ENCODE measurements around the gene ZDHHC22. TPM values are rescaled to one million over a fixed set of nuclear protein-coding genes. Genes with fewer than 3 reads are reported as not detected.

Gene ZDHHC22
- total and polyA plus RNA-seq, 5 experiments from 2014 or later, result not detected

DNA sequence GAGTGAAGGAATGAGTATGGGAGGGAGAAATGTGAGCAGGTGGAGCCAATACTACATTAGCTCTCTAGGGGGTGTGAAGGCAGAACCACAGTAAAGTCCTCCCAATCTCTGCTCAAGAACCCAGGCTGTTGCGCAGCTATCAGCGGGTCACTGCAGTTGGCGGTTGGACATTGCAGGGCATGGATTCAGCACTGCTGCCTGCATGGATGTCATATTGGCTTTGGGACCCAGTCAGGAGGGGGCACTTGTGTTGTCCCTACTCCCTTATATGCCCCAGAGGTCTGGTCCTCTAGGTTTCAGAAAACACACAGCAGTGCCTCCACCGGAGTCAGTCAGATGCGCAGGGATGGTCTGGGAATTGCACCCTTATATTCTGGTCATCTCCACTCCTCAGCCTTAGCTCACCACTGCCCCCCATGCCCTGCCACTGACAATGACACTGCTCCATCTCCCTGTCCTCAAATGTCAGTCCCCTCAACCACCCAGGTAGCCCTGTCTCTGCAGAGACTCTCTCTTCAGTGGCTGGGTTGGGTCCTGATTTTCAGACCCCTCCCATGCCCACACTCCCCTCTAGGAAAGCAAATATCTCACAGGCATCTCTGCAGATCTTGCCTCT, 9.6 kb downstream of the ZDHHC22 start:
- no peak overlapping the region for H3K4me3 Mint-ChIP-seq
- no peak for DNase-seq
- peaks cover 37 to 93% (median 73%) of the 10 kb centered on the region in 5 donors for H3K27me3 Mint-ChIP-seq
- peaks cover 0 to 7% (median 5%) of the 10 kb centered on the region in 4 donors for H3K4me1 Mint-ChIP-seq
- no peak for ATAC-seq
- no peak overlapping the region for H3K27ac Mint-ChIP-seq
- POLR2A ChIA-PET, result no interaction called here
- H3K9me3 Mint-ChIP-seq, result peaks cover 0 to 16% (median 0%) of the 10 kb centered on the region in 9 donors
- peaks cover 0 to 7% (median 7%) of the 10 kb centered on the region in 3 donors for H3K36me3 Mint-ChIP-seq

GRCh38 chr14:77131206-77131605, 10.4 kb downstream of the ZDHHC22 start:
- DNase-seq, result no peak
- Mint-ChIP-seq H3K4me3 (no peak overlapping the region), H3K4me1 (peaks cover 0 to 7% (median 5%) of the 10 kb centered on the region in 4 donors), H3K27me3 (peaks cover 42 to 93% (median 72%) of the 10 kb centered on the region in 5 donors), H3K9me3 (peaks cover 0 to 16% (median 0%) of the 10 kb centered on the region in 9 donors), H3K27ac (no peak overlapping the region), H3K36me3 (peaks cover 0 to 7% (median 7%) of the 10 kb centered on the region in 3 donors)
- POLR2A ChIA-PET, result no interaction called here
- ATAC-seq, result no peak

- DNase-seq, result no peak
- ATAC-seq, result no peak
- peaks cover 0 to 16% (median 0%) of the 10 kb centered on the region in 9 donors for H3K9me3 Mint-ChIP-seq
- peaks cover 42 to 95% (median 77%) of the 10 kb centered on the region in 5 donors for H3K27me3 Mint-ChIP-seq
- no peak overlapping the region for H3K4me3 Mint-ChIP-seq
- H3K27ac Mint-ChIP-seq, result no peak overlapping the region
- POLR2A ChIA-PET, result no interaction called here
- peaks cover 0 to 7% (median 7%) of the 10 kb centered on the region in 3 donors for H3K36me3 Mint-ChIP-seq
- peaks cover 3 to 11% (median 9%) of the 10 kb centered on the region in 4 donors for H3K4me1 Mint-ChIP-seq
Observed at GRCh38 chr14:77130386-77130785, 11.2 kb downstream of the ZDHHC22 start.

GRCh38 chr14:77128414-77128891, 13.1 kb downstream of the ZDHHC22 start:
- H3K4me3 Mint-ChIP-seq, result no peak overlapping the region
- peaks cover 0 to 3% (median 0%) of the 10 kb centered on the region in 3 donors for H3K36me3 Mint-ChIP-seq
- H3K9me3 Mint-ChIP-seq, result peaks cover 0 to 8% (median 0%) of the 10 kb centered on the region in 9 donors
- H3K27me3 Mint-ChIP-seq, result peaks cover 35 to 86% (median 66%) of the 10 kb centered on the region in 5 donors
- ATAC-seq (no peak), DNase-seq (no peak)
- no peak overlapping the region for H3K27ac Mint-ChIP-seq
- H3K4me1 Mint-ChIP-seq, result peaks cover 8 to 19% (median 14%) of the 10 kb centered on the region in 4 donors
- POLR2A ChIA-PET, result no interaction called here

- peaks cover 0 to 3% (median 2%) of the 10 kb centered on the region in 3 donors for H3K36me3 Mint-ChIP-seq
- H3K27ac Mint-ChIP-seq, result no peak overlapping the region
- DNase-seq (no peak), ATAC-seq (no peak)
- peaks cover 7 to 37% (median 15%) of the 10 kb centered on the region in 4 donors for H3K4me1 Mint-ChIP-seq
- H3K4me3 Mint-ChIP-seq, result peak overlapping the region in 2 of 10 donors; percentile 55 to 69
- H3K27me3 Mint-ChIP-seq, result peaks cover 22 to 70% (median 51%) of the 10 kb centered on the region in 5 donors
- peaks cover 0 to 4% (median 0%) of the 10 kb centered on the region in 9 donors for H3K9me3 Mint-ChIP-seq
- POLR2A ChIA-PET, result interaction anchor here (0.6 kb wide), 1 partner anchor 107 kb away, joined by 5 read pairs; no protein-coding TSS in a partner anchor
Observed at GRCh38 chr14:77126461-77126990, 15.1 kb downstream of the ZDHHC22 start.

DNA sequence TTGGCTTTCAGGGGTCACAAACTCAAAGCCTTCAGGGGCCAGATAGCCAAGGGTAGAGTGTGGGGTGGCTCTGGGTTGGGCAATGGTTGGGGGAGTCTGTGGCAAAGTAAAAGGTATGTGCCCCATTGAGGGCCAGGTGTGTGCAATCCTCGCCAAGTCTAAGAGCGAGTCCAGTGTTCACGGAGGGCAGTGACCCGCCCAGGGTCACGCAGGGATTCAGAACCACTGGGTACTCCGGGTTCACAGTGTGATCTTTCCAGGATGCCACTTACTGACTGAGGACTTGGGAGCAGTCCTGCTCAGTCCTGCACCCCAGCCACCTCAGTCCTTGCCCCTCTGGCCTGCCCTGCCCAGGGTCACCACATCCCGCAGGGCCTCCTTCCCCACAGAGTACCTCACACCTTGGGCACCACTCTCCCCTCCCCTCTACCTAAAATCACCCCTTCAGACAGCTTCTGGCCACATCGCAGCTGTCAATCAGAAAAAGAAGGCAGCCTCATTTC, 15.7 kb downstream of the ZDHHC22 start:
- H3K27me3 Mint-ChIP-seq, result peaks cover 21 to 66% (median 51%) of the 10 kb centered on the region in 5 donors
- peak overlapping the region; percentile 47 to 85 (median 72) for H3K4me3 Mint-ChIP-seq
- H3K9me3 Mint-ChIP-seq, result peaks cover 0 to 4% (median 0%) of the 10 kb centered on the region in 9 donors
- peak overlapping the region in 1 of 10 donors; percentile 27 for H3K27ac Mint-ChIP-seq
- POLR2A ChIA-PET, result no interaction called here
- ATAC-seq (no peak), DNase-seq (no peak)
- H3K36me3 Mint-ChIP-seq, result peaks cover 0 to 6% (median 2%) of the 10 kb centered on the region in 3 donors
- H3K4me1 Mint-ChIP-seq, result peaks cover 7 to 44% (median 16%) of the 10 kb centered on the region in 4 donors

DNA sequence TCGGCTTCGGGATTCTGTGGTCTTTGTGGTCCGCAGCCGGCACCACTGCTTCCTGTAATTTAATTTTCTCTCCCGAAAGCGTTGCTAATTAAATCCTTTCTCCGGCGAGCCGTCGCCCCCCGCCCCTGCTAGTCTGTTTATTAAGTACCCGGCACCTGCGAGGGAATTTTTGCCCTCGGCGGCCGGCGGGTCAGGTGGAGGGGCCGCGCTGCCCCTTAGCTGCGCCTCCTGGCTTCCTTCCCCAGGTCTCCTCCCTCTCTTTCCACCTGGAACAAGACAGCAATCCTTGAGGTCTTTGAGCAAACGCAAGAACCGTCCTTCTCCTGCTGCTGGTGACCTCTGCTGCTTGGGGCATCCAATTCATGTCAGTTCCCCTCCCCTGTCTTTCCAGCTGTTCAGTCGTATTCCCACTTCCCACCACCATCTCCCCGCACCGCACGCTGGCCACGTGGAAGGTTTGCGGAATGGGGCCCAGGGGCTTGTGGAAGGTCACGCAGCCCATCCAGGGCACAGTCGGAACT, 16.2 kb downstream of the ZDHHC22 start:
- H3K27me3 Mint-ChIP-seq, result peaks cover 21 to 63% (median 47%) of the 10 kb centered on the region in 5 donors
- ATAC-seq (no peak), DNase-seq (no peak)
- H3K36me3 Mint-ChIP-seq, result peaks cover 0 to 11% (median 2%) of the 10 kb centered on the region in 3 donors
- H3K27ac Mint-ChIP-seq, result peak overlapping the region in 2 of 10 donors; percentile 27 to 58
- peak overlapping the region; percentile 47 to 85 (median 72) for H3K4me3 Mint-ChIP-seq
- POLR2A ChIA-PET, result no interaction called here
- peaks cover 7 to 48% (median 18%) of the 10 kb centered on the region in 4 donors for H3K4me1 Mint-ChIP-seq
- peaks cover 0 to 4% (median 0%) of the 10 kb centered on the region in 9 donors for H3K9me3 Mint-ChIP-seq

- ATAC-seq (peak; percentile 82 to 83), DNase-seq (peak; percentile 7 to 66 (median 46))
- H3K36me3 Mint-ChIP-seq, result peaks cover 0 to 16% (median 2%) of the 10 kb centered on the region in 3 donors
- peaks cover 21 to 56% (median 42%) of the 10 kb centered on the region in 5 donors for H3K27me3 Mint-ChIP-seq
- H3K9me3 Mint-ChIP-seq, result peaks cover 0 to 4% (median 0%) of the 10 kb centered on the region in 9 donors
- POLR2A ChIA-PET, result no interaction called here
- H3K27ac Mint-ChIP-seq, result peak overlapping the region in 4 of 10 donors; percentile 9 to 81 (median 48)
- peaks cover 7 to 53% (median 18%) of the 10 kb centered on the region in 4 donors for H3K4me1 Mint-ChIP-seq
- H3K4me3 Mint-ChIP-seq, result peak overlapping the region; percentile 66 to 83 (median 72)
Observed at GRCh38 chr14:77124345-77125280, 17.0 kb downstream of the ZDHHC22 start.

- POLR2A ChIA-PET, result no interaction called here
- DNase-seq, result no peak
- peak overlapping the region in 8 of 10 donors; percentile 49 to 73 (median 70) for H3K4me3 Mint-ChIP-seq
- peaks cover 0 to 4% (median 0%) of the 10 kb centered on the region in 9 donors for H3K9me3 Mint-ChIP-seq
- H3K36me3 Mint-ChIP-seq, result peaks cover 0 to 18% (median 2%) of the 10 kb centered on the region in 3 donors
- H3K4me1 Mint-ChIP-seq, result peaks cover 7 to 57% (median 18%) of the 10 kb centered on the region in 4 donors
- H3K27ac Mint-ChIP-seq, result peak overlapping the region in 2 of 10 donors; percentile 46 to 51
- peaks cover 16 to 47% (median 33%) of the 10 kb centered on the region in 5 donors for H3K27me3 Mint-ChIP-seq
- ATAC-seq, result no peak
Observed at GRCh38 chr14:77123381-77124325, 17.9 kb downstream of the ZDHHC22 start.

- H3K4me3 Mint-ChIP-seq, result no peak overlapping the region
- H3K9me3 Mint-ChIP-seq, result peaks cover 0 to 4% (median 0%) of the 10 kb centered on the region in 9 donors
- peaks cover 7 to 58% (median 18%) of the 10 kb centered on the region in 4 donors for H3K4me1 Mint-ChIP-seq
- H3K36me3 Mint-ChIP-seq, result peaks cover 0 to 22% (median 4%) of the 10 kb centered on the region in 3 donors
- POLR2A ChIA-PET, result no interaction called here
- H3K27ac Mint-ChIP-seq, result peak overlapping the region in 3 of 10 donors; percentile 46 to 55 (median 49)
- DNase-seq (no peak), ATAC-seq (no peak)
- H3K27me3 Mint-ChIP-seq, result peaks cover 13 to 44% (median 28%) of the 10 kb centered on the region in 5 donors
Observed at GRCh38 chr14:77122526-77123125, 19.0 kb downstream of the ZDHHC22 start.
